Neural progenitor cell (in vitro differentiated cells): ENCODE data around the gene NUBPL. TPM values are rescaled to one million over a fixed set of nuclear protein-coding genes. Genes with fewer than 3 reads are reported as not detected.

ENCODE experiments used
- DNase-seq: peaks from one replicate; pipeline ENCODE4 v3.0.0-alpha.2; 2016; ENCODE audit warnings: low spot score
- H2AFZ ChIP-seq: fragments of 200-600 bp; sonication (generic); replicated peaks from 2 replicates; pipeline ENCODE4 v1.6.1; 2016; ENCODE audit warnings: antibody characterized with exemption
- H3F3A ChIP-seq: fragments of 200-600 bp; sonication (generic); 2 replicates; pipeline ENCODE4 v1.6.1; 2016; ENCODE audit warnings: antibody characterized with exemption, low read depth
- H3K27ac ChIP-seq: fragments of 200-600 bp; sonication (generic); 2 replicates; pipeline ENCODE4 v1.5.1; 2016; ENCODE audit warnings: mild to moderate bottlenecking
- H3K27me3 ChIP-seq: fragments of 200-600 bp; sonication (generic); 2 replicates; pipeline ENCODE4 v1.6.1; 2016; ENCODE audit warnings: mild to moderate bottlenecking, moderate library complexity
- H3K36me3 ChIP-seq: fragments of 200-600 bp; sonication (generic); 2 replicates; pipeline ENCODE4 v1.5.1; 2016
- H3K4me1 ChIP-seq: fragments of 200-600 bp; sonication (generic); 2 replicates; pipeline ENCODE4 v1.6.1; 2016; ENCODE audit warnings: mixed run types
- H3K4me2 ChIP-seq: fragments of 200-600 bp; sonication (generic); 2 replicates; pipeline ENCODE4 v1.6.1; 2016
- H3K4me3 ChIP-seq: fragments of 200-600 bp; sonication (generic); 2 replicates; pipeline ENCODE4 v1.5.1; 2016
- H3K79me2 ChIP-seq: fragments of 200-600 bp; sonication (generic); 2 replicates; pipeline ENCODE4 v1.6.1; 2016; ENCODE audit warnings: low read depth
- H3K9ac ChIP-seq: fragments of 200-600 bp; sonication (generic); 2 replicates; pipeline ENCODE4 v1.6.1; 2016
- H3K9me3 ChIP-seq: fragments of 200-600 bp; sonication (generic); 2 replicates; pipeline ENCODE4 v1.5.1; 2016; ENCODE audit warnings: low read depth
- H4K20me1 ChIP-seq: fragments of 200-600 bp; sonication (generic); 2 replicates; pipeline ENCODE4 v1.6.1; 2016; ENCODE audit warnings: low read depth
- H3K27ac Mint-ChIP-seq: 3 replicates; pipeline ENCODE4 v1.8.0; 2021; ENCODE audit warnings: mixed read lengths
- H3K27me3 Mint-ChIP-seq: 2 replicates; pipeline ENCODE4 v1.8.0; 2022; ENCODE audit warnings: low read depth, mild to moderate bottlenecking, inconsistent platforms, moderate library complexity, mixed read lengths; ENCODE audit not compliant: insufficient read depth
- H3K36me3 Mint-ChIP-seq: 3 replicates; pipeline ENCODE4 v1.8.0; 2021; ENCODE audit warnings: mixed read lengths
- H3K4me1 Mint-ChIP-seq: 3 replicates; pipeline ENCODE4 v1.8.0; 2021; ENCODE audit warnings: mixed read lengths
- H3K4me3 Mint-ChIP-seq: 3 replicates; pipeline ENCODE4 v1.8.0; 2021; ENCODE audit warnings: mild to moderate bottlenecking, moderate library complexity, mixed read lengths
- H3K9me3 Mint-ChIP-seq: 3 replicates; pipeline ENCODE4 v1.8.0; 2020; ENCODE audit warnings: mixed read lengths
- CTCF ChIP-seq: fragments of 200-600 bp; sonication (generic); IDR thresholded peaks from 2 replicates; pipeline ENCODE4 v1.5.1; 2017; ENCODE audit warnings: antibody characterized with exemption, mild to moderate bottlenecking
- EZH2 ChIP-seq: fragments of 200-600 bp; sonication (generic); IDR thresholded peaks from 2 replicates; pipeline ENCODE4 v1.6.1; 2017; ENCODE audit warnings: antibody characterized with exemption, mild to moderate bottlenecking, moderate library complexity
- EZH2phosphoT487 ChIP-seq: fragments of 200-600 bp; sonication (generic); IDR thresholded peaks from 2 replicates; pipeline ENCODE4 v1.6.1; 2017; ENCODE audit warnings: antibody characterized with exemption
- total RNA-seq: library from RNA; depleted of rRNA; stranded (reverse); fragments of >200 nt; gene quantifications from 2 replicates; pipeline ENCODE4 v1.2.3, GENCODE V29; 2015; ENCODE audit warnings: low replicate concordance

The NUBPL gene
- total RNA-seq, 1 donor from 2014 or later: 29.3 TPM

DNA sequence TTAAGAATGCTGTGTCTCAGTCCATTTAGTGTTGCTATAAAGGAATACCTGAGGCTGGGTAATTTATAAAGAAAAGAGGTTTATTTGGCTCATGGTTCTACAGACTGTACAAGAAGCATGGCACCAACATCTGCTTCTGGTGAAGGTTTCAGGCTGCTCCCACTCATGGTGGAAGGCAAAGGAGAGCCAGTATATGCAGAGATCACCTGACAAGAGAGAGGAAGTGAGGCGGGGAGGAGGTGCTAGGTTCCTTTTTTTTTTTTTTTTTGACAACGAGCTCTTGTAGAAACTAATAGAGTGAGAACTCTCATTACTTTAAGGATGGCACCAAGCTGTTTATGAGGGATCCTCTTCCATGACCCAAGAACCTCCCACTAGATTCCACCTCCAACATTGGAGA is 121.6 kb downstream of the NUBPL start:
- no peak overlapping the region for H3K27ac Mint-ChIP-seq
- no peaks in the 10 kb centered on the region for H3K27me3 ChIP-seq
- H3K4me3 ChIP-seq: no peak overlapping the region
- TF ChIP-seq CTCF: no peak
- no peak for TF ChIP-seq EZH2
- no peak for TF ChIP-seq EZH2phosphoT487
- H3K36me3 ChIP-seq: no peaks in the 10 kb centered on the region
- H3K27me3 Mint-ChIP-seq: no peaks in the 10 kb centered on the region
- H3K36me3 Mint-ChIP-seq: no peaks in the 10 kb centered on the region
- no peak overlapping the region for H3K9ac ChIP-seq
- DNase-seq: no peak
- H3K4me3 Mint-ChIP-seq: no peak overlapping the region
- no peaks in the 10 kb centered on the region for H3F3A ChIP-seq
- H4K20me1 ChIP-seq: no peaks in the 10 kb centered on the region
- H3K9me3 Mint-ChIP-seq: peaks cover 4% of the 10 kb centered on the region
- H2AFZ ChIP-seq: no peak overlapping the region
- H3K4me2 ChIP-seq: no peak overlapping the region
- no peaks in the 10 kb centered on the region for H3K9me3 ChIP-seq
- no peak overlapping the region for H3K27ac ChIP-seq
- H3K4me1 Mint-ChIP-seq: no peaks in the 10 kb centered on the region
- H3K4me1 ChIP-seq: no peaks in the 10 kb centered on the region
- no peaks in the 10 kb centered on the region for H3K79me2 ChIP-seq

GRCh38 chr14:31687726-31688125 is 126.5 kb downstream of the NUBPL start:
- Histone ChIP-seq H3K79me2 (no peaks in the 10 kb centered on the region), H3F3A (no peaks in the 10 kb centered on the region), H3K4me1 (no peaks in the 10 kb centered on the region), H3K4me3 (no peak overlapping the region), H3K36me3 (no peaks in the 10 kb centered on the region), H3K9me3 (no peaks in the 10 kb centered on the region), H4K20me1 (no peaks in the 10 kb centered on the region), H3K4me2 (no peak overlapping the region), H3K27me3 (no peaks in the 10 kb centered on the region), H2AFZ (no peak overlapping the region), H3K27ac (no peak overlapping the region), H3K9ac (no peak overlapping the region)
- DNase-seq: no peak
- Mint-ChIP-seq H3K27ac (no peak overlapping the region), H3K27me3 (no peaks in the 10 kb centered on the region), H3K36me3 (no peaks in the 10 kb centered on the region), H3K4me3 (no peak overlapping the region), H3K4me1 (peaks cover 18% of the 10 kb centered on the region), H3K9me3 (peaks cover 4% of the 10 kb centered on the region)
- TF ChIP-seq EZH2phosphoT487 (no peak), CTCF (no peak), EZH2 (no peak)

DNA sequence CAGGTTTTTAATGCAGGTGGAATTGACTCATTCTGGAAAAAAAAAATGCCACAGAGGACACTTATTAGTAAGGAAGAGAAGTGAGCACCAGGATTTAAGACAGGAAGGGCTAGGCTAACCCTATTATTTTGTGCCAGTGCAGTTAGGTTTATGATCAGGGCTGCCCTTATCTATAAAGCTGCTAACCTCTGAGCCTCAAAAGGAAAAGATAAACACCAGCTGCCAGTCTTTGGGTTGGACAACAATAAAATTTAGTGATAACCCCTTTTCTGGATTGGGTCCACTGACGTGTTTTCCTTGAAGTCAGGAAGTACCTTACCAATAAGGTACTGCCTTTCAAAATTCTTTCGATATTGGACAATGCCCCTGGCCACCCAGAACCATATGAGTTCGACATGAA is 128.9 kb downstream of the NUBPL start:
- no peaks in the 10 kb centered on the region for H3K27me3 Mint-ChIP-seq

More for the DNA sequence above, 128.9 kb downstream of the NUBPL start:
- Histone ChIP-seq H3K9me3 (no peaks in the 10 kb centered on the region), H4K20me1 (no peaks in the 10 kb centered on the region), H3K4me1 (no peaks in the 10 kb centered on the region), H3K27ac (no peak overlapping the region), H2AFZ (no peak overlapping the region), H3K4me2 (no peak overlapping the region), H3F3A (no peaks in the 10 kb centered on the region), H3K4me3 (no peak overlapping the region), H3K36me3 (no peaks in the 10 kb centered on the region), H3K79me2 (no peaks in the 10 kb centered on the region), H3K27me3 (no peaks in the 10 kb centered on the region), H3K9ac (no peak overlapping the region)
- peaks cover 18% of the 10 kb centered on the region for H3K4me1 Mint-ChIP-seq
- no peak overlapping the region for H3K4me3 Mint-ChIP-seq
- no peak overlapping the region for H3K27ac Mint-ChIP-seq
- H3K36me3 Mint-ChIP-seq: no peaks in the 10 kb centered on the region
- no peak for DNase-seq
- TF ChIP-seq EZH2phosphoT487: no peak
- no peak for TF ChIP-seq EZH2
- no peak for TF ChIP-seq CTCF
- no peaks in the 10 kb centered on the region for H3K9me3 Mint-ChIP-seq
